Stimulated activated CD4-positive, alpha-beta T cell treated with anti-CD3 and anti-CD28 coated beads, Interleukin-2, amount 100 ng/mL, for 48 hours (primary cell): Measurements from ENCODE around the gene NKIRAS1.
"Not testable (repeated sequence)": the region's sequence is repeated elsewhere in the genome, so short reads cannot be mapped to it uniquely, and the experiment has no call there.

Experiments used
- DNase-seq, 2 donors: peaks; one replicate each; pipeline ENCODE4 v3.0.0-alpha.2; 2020

The NKIRAS1 gene

DNA sequence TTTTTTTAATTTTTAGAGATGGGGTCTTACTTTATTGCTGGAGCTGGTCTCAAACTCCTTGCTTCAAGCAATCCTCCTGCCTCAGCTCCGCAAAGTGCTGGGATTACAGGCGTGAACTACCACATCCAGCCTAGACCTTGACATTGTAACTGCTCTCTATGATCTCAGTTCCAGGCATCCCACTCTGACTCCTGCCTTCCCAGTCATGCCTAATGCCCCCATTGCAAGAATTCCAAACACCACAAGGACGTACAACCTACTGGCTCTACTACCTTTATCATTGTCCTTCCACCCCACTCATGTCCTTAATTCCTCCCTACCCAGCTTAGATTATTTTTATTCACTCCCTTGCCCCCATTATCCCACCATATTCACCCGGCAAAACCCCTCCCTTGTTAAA lies 21.6 kb downstream of the NKIRAS1 start:
- no peak for DNase-seq

DNA sequence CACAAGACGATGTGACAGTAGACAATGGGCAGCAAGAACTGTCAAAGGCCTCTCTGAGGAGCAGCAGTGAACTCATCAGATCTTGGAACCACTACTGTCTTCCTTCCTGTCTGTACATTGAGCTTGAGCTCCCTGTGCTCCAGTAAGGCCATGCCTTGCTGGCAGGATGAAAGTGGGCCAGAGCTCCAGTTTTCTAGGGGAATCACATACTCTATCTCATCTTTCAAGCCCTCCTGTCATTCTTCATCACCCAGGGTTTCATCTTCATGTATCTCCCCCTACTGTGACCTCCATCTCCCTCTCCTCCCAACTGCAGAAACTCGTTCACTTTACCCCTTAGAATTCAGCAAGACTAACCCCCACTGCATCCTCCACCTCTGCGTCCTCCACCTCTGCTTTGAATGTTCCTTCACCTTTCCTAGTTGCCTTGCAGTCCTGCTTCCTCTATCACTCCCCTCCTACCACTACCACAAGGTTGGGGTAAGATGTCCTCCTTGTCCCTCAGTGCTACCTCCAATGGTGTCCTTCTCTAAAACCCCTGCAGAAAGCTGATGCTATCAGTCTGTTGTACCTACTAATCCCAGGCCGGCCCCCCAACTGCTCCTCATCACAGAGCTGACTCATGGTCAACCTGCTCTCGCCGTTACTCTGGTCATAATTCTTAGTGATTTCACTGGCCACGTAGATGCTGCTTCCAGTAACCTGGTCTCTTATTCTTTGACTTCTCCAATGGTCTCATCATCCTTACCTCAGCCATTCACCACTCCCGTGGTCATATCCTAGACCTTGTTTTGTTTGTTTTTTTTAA lies 22.3 kb downstream of the NKIRAS1 start:
- DNase-seq: no peak

DNA sequence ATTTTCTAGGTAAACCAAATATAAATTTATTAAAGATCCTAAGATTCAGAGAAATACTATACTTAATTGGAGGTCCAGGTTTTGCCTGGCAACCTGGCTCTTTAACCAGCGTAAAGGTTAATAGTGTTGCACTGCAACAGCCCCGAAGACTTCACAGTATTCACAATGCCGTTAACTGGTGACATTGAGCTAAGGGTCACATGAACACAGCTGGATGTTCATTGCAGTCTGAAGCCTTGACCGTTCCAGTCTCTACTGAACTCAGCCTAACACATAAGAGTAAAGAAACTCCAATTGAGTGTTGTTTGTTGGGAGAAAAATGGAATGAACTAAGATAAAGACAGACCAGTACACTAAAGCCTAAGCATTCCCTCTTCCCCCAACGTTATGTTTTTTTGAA lies 26.8 kb downstream of the NKIRAS1 start:
- DNase-seq: no peak

DNA sequence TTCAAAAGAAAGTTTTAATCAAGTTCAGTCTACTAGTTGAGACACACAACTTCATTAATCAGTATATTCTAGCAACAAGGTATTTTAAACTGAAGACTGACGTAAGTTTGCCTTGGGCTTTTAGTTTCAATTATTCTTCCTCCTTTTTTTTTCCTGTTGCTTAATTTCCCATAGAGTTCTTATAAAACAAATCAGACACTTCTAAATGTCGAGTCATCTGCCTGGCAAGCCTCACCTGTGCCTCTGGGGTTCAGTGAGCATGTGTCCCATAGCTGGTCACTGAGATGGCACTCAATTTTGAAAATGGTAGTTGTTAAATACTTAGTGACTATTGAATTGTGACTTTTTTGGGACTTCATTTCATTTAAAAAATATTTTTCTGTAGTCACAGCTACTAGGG lies 27.4 kb downstream of the NKIRAS1 start:
- DNase-seq: no peak

DNA sequence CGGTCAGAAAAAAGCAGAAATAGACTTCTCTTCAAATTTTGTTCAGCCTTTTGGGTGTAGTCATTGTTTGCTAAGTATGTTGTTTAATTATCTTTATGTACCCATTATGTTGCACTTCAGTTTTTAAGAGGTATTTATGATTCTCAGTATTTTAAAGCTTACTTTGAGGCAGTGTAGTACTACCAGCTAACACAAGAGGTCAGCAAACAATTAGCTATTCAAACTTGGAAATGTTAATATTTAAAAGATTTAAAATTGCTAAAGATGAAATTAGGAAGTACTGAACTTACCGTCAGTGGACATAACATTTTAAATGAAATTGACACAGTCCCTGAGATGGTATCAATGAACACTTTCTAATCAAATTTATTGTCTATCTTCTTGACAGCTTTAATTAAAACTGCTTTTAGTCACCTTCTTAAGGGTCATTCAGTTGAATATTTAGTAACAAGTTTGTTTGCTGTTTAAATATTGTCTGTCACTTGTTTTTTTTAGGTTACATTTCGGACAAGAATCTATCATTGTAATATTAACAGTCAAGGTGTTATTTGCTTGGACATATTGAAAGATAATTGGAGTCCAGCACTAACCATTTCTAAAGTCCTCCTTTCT lies 28.1 kb downstream of the NKIRAS1 start:
- DNase-seq: no peak

DNA sequence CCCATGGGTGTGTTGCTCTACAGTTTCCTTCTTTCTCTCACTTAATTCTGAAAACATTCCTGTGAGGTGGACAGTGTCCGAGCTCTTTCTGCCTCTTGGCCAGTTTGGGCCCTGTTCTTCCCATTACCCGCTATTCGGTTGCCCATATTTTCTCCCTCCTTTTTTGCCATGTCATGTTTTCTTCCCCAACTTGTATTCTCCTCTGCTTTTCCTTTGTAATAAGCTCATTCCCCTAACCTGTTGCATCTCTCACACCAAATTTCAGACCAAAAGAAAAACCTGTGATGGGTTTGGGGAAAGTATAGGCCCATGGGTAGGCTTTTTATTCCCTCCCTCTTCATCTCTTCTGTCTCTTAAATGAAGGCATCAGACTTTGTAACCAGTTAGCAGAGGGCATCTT lies 30.5 kb downstream of the NKIRAS1 start:
- no peak for DNase-seq

DNA sequence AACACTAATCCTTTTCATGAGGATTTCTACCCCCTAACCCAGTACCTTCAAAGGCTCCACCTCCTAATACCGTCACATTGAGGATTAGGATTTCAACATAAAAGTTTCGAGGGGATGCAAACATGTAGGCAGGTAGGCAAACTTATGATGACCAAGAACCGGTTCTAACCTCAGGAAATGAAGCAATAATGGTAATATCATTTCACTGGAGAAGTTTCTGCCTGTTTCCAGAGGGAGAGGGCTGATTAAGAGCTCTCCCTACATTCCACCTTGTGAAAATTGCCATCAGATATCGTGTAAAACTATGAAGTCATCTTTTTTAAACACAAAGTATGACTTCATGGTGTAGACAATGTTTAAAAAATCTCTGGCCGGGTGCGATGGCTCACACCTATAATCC lies 31.6 kb downstream of the NKIRAS1 start:
- no peak for DNase-seq

DNA sequence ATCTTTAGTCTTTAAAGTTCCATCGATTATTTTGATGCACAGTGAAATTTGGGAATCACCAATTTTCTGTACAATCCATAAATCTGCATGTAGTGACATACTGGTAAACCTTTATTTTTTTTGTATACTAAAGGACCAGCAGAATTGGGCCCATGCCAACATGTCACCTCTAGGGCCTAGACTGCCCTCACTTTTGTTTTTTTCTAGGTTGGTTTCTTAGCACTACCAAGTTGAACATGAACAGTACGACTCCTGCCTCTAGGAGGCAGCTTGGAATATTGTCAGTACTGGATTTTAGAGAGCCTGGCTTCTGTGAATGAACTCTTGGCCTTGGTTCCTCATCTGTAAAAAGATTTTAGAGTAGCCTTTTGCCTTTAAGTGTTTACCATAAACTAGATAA lies 32.3 kb downstream of the NKIRAS1 start:
- DNase-seq: no peak

DNA sequence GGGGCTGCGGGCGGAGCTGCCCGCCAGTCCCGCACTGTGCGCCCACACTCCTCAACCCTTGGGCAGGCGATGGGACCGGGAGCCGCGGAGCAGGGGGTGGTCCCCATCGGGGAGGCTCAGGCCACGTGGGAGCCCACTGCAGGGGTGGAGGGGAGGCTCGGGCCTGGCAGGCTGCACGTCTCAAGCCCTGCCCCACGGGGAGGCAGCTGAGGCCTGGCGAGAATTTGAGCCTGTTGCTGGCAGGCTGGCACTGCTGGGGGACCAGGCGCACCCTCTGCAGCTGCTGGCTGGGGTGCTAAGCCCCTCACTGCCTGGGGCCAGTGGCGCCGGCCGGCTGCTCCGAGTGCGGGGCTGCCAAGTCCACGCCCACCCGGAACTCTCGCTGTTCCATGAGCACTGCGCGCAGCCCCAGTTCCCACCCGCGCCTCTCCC lies 34.3 kb downstream of the NKIRAS1 start:
- DNase-seq: no peak

DNA sequence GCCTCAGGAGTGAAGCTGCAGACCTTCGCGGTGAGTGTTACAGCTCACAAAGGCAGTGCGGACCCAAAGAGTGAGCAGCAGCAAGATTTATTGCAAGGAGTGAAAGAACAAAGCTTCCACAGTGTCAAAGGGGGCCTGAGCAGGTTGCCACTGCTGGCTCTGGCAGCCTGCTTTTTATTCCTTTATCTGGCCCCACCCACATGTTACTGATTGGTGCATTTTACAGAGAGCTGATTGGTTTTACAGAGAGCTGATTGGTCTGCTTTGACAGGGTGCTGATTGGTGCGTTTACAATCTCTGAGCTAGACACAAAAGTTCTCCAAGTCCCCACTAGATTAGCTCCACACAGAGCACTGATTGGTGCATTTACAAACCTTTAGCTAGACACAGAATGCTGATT lies 34.8 kb downstream of the NKIRAS1 start:
- not testable (repeated sequence) for DNase-seq

DNA sequence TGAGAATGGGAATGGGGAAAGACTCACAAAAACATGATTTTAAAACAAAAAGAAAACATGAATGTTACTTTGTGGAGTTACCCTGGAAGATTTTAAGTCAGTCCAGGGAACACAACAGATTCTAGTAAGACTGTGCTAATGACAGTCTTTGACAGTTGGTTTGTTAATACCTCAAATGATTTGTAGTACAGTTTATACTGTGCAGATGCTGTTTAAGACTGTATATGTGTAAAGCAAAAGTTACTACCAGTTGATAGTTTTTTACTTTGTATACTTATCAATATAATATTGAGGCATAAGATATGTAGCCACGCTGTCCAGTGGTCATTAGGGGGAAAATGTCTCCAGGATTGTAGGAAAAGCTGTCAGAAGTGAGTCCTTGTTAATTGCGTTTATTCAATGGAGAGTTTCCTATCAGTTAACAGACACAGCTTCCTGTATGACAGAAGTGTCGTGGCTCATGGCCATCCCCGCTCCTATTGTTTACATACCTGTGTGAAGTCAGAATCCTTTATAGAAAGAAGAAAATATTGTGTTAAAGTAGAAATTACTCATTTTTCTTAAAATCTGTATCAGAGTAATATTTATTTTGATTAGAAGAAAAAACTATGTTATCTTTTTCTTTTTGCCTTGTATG lies 36.0 kb downstream of the NKIRAS1 start:
- no peak for DNase-seq

DNA sequence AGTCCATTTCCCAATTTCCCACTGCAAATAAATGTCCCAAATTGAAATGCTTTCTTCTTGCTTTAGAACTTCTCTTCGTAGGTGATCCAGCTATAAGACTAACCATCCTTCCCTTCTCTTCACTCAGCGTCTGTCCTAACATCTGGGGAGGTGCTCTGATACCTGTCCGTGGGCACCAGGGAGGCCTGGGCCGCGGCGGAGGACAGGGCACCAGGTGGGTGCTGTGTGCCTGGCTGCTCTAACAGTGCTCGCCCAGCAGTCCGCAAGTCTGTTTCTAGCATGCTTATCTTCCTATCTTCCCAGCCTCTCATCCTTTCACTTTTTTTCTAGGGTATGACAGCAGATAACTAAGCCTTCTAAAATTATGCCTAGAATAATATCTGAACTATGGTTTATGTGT lies 37.3 kb downstream of the NKIRAS1 start:
- no peak for DNase-seq

DNA sequence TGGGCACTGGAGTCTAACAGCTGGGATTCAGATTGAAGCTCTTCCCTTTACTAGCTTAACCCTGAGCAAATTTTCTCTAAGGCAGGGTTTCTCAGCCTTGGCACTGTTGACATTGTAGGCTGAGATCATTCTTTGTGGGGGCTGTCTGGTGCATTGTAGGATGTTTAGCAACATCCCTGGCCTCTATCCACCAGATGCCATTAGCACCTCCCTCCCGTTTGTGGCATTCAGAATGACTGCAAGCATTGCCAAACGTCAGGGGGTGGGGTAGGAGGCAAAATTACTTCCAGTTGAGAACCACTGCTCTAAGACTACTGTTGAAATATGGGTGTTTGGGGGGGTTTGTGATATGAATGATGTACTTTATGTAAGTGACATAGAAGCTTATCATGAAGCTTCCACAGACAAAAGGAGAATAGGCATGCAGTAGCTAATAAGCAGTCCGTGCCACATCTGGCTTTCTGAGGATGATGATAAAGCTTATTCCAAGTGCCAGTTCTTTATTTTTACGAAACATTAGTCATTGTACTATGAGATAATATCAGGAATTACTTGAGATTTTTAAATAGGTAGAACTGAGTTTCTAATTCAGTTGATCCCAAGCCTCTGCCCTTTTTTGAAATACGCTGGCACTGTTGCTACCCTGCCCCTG lies 39.3 kb downstream of the NKIRAS1 start:
- no peak for DNase-seq

DNA sequence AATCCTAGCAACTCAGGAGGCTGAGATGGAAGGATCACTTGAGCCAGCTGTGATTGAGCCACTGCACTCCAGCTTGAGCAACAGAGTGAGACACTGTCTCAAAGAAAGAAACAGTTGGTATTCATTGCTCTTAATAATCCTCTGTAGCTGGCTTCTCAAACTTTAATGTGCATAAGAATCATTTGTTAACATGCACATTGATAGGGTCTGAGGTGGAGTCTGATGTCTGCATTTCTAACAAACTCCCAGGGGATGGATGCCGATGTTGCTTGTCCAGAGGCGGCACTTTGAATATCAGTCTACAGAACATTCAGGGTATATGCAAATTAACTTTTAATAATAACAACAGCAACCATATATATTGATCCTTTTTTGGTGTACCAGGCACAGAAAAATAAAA lies 39.9 kb downstream of the NKIRAS1 start:
- DNase-seq: no peak

DNA sequence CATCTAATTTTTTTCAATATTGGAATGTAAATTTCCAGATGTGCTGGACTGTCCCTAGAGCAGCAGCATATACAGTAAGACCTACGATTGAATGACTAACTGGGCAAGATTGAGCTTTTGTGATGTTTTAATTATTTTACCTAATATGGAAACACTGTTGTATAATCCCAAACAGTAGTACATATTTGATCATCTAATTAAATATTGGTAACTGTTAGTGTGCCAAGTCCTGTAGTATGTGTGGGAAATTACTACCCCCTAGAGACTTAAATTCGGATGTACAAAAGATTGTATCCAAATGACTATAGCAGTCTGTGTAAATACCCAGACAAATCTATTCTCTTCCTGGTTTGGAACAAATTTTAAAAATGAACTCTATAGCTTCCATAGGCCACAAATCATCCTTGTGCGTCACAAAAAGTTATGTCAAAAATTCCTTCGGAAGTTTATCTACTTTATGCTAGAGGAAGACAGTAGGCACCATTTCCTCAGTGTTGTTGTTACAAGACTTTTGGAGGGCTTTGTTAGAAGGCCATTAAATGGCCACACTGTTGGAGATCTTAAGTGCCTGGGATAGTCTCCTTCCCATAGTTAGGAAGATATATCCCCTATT lies 41.6 kb downstream of the NKIRAS1 start:
- DNase-seq: no peak

DNA sequence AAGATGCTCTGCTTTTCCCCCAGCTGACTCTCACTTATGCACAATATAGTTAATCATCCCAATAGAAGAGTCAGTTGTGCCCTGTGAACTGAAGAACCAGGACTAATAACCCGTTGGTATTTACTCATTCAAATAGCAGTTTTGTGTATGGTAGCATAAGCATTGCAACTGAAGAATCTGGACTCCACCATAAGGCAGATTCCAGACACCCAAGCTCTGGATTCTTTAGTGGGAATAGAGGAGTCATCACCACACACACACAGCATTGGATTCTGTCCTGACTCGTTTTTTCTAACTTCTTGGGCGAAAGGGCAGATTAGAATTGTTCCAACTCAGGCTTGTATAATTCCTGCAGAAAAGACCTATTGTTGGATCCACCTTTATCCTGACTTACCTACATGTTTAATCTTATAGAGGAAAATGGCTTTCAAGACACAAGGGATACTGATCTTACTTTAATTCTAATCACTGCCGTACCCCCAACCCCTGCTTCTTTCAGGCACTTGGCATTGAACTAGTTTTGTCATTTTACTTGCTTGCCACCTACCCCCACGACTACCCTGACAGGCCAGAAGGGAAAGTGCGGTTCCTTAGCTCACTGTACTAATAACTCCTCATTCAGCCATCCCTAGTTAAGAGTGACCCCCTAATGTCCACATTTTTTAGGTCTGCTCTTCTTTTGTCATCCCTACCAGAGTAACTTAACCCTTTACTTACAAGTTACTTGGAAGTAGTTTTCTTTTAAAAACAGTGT lies 42.3 kb downstream of the NKIRAS1 start:
- no peak for DNase-seq

DNA sequence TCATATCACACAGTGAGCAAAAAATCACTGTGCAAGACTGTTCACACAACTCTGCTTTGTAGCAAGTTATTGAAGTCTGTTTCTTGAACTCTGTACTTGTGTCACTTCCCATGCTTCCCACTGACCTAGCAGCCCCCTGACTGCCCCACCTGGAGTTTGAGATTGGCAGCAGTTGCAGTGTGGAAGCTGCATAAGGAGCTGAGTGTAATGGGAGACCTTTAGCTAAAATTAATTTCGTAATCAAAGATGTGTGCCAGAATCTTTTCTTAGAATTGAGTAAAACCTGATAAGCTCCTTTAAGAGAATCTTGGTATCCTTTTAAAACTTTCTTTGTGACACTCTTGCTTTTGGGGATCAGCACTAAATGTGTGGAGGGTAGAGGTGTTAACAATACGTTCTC lies 42.8 kb downstream of the NKIRAS1 start:
- no peak for DNase-seq

DNA sequence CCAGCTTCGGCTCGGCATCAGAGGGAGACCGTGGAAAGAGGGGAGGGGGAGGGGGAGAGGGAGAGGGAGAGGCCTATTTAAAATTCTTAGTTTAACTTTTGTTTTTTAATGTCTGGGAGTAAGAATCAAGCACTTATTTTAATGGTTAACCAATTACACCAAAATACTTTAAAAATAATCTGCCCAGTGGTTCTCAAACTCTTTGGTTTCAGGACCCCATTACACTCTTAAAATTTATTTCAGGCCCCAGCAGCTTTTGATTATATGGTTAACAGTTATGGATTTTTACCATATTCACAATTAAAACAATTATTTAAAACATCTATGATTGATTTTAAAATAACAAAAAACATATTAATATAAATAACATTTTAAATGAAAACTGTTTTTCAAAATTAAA lies 44.5 kb downstream of the NKIRAS1 start:
- no peak for DNase-seq

DNA sequence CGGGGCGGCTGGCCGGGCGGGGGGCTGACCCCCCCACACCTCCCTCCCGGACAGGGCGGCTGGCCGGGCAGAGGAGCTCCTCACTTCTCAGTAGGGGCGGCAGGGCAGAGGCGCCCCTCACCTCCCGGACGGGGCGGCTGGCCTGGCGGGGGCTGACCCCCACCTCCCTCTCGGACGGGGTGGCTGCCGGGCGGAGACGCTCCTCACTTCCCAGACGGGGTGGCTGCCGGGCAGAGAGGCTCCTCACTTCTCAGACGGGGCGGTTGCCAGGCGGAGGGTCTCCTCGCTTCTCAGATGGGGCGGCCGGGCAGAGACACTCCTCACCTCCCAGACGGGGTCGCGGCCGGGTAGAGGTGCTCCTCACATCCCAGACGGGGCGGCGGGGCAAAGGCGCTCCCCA lies 45.4 kb downstream of the NKIRAS1 start:
- not testable (repeated sequence) for DNase-seq

DNA sequence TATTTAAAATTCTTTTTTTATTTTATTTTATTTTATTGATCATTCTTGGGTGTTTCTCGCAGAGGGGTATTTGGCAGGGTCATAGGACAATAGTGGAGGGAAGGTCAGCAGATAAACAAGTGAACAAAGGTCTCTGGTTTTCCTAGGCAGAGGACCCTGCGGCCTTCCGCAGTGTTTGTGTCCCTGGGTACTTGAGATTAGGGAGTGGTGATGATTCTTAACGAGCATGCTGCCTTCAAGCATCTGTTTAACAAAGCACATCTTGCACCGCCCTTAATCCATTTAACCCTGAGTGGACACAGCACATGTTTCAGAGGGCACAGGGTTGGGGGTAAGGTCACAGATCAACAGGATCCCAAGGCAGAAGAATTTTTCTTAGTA lies 46.1 kb downstream of the NKIRAS1 start:
- not testable (repeated sequence) for DNase-seq

DNA sequence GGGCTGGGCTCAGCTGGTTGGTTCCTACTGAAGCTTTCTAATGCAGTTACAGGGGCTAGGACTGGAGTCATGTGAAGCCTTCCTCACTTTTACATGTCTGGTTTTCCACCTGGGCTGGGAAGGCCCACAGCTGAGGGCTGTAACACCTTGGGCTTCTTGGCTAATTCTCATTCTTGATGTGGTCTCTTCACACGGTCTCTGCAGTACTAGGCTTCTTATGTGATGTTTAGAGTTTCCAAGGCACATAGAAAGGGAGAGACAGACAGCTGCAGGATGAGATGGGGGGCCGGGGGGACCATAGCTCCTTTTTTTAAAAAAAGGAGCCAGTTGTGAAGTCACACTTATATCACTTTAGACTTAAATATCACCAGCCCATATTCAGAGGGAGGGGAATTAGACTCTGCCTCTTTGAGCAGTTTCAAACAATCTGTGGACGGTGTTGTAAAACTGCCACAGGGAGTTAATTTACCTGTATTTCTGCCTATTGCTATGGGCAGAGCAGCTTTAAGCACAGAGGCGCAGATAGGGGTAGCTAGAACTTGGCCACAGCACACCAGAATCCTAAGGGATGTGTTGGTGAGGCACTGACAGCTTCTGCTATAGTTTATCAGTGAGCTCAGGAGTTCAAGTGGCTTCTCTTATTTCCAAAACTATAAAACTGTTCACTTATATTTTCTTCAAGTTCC lies 46.7 kb downstream of the NKIRAS1 start:
- DNase-seq: no peak

DNA sequence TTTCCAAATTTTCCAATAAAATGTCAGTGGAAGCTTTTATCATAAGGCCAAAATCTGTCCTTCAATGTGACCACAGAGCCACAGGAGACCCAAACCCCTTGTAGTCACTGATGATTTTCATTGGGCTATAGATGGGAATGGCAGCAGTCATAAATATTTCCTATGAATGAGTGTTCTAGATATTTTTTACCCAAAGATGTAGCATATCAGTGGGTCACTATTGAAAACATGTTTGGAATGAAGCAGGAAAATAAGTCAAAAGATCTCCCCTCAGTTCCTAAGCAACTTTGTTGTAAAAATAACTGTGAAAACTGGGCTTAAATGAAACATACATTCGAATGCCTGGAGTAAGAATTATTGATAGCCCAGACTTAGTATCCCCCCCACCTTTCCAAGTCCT lies 49.0 kb downstream of the NKIRAS1 start:
- DNase-seq: no peak
